Activated naive CD4-positive, alpha-beta T cell treated with anti-CD3 and anti-CD28 coated beads, Interleukin-2, amount 10 ng/mL, durations not matched to agents 7 days and 5 days (primary cell): ENCODE results near the gene TRPM2.
A peak's percentile ranks its signal among the peaks of the same experiment; 100 is the strongest.
"Not testable (repeated sequence)": the region's sequence is repeated elsewhere in the genome, so short reads cannot be mapped to it uniquely, and the experiment has no call there.

Experiments used
- CTCF ChIA-PET: fragments of 350-600 bp; sonication (Branson Sonifier 250); formaldehyde crosslinking; loops from one replicate; lab custom pipeline; 2021; ENCODE audit warnings: antibody characterized with exemption; lab: Charles Lee
- DNase-seq: peaks from one replicate; pipeline ENCODE4 v3.0.0-alpha.2; 2020
- H3K27ac Mint-ChIP-seq: one replicate; pipeline ENCODE4 v1.8.0; 2021; ENCODE audit warnings: mild to moderate bottlenecking, moderate library complexity, mixed read lengths
- H3K27me3 Mint-ChIP-seq: one replicate; pipeline ENCODE4 v1.8.0; 2021; ENCODE audit warnings: mild to moderate bottlenecking, mixed read lengths
- H3K36me3 Mint-ChIP-seq: one replicate; pipeline ENCODE4 v1.8.0; 2021; ENCODE audit warnings: mixed read lengths
- H3K4me1 Mint-ChIP-seq: one replicate; pipeline ENCODE4 v1.8.0; 2021; ENCODE audit warnings: mixed read lengths
- H3K4me3 Mint-ChIP-seq: one replicate; pipeline ENCODE4 v1.8.0; 2021; ENCODE audit warnings: mild to moderate bottlenecking, moderate library complexity, mixed read lengths
- H3K9me3 Mint-ChIP-seq: one replicate; pipeline ENCODE4 v1.8.0; 2021; ENCODE audit warnings: mixed read lengths

Gene TRPM2

DNA sequence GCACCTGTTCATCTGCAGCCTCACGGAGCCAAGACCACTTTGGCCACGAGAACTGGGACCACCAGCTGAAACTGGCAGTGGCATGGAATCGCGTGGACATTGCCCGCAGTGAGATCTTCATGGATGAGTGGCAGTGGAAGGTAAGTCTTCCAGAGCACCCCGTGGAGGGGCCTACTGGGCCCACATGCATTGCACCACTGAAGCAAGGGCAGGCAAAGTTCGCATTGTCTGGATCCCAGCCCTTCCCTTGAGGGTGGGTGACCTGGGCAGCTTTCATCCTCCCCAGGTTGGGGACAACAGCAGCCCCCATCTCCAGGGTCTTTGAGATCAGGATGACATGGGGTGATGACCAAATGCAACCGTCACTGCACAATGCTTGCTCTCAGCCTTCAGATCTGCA, 37.5 kb downstream of the TRPM2 start:
- no peak for DNase-seq
- CTCF ChIA-PET, result no interaction called here
- H3K36me3 Mint-ChIP-seq, result peaks cover 33% of the 10 kb centered on the region
- no peak overlapping the region for H3K4me3 Mint-ChIP-seq
- peaks cover 6% of the 10 kb centered on the region for H3K9me3 Mint-ChIP-seq
- peaks cover 6% of the 10 kb centered on the region for H3K4me1 Mint-ChIP-seq
- no peaks in the 10 kb centered on the region for H3K27me3 Mint-ChIP-seq
- no peak overlapping the region for H3K27ac Mint-ChIP-seq

DNA sequence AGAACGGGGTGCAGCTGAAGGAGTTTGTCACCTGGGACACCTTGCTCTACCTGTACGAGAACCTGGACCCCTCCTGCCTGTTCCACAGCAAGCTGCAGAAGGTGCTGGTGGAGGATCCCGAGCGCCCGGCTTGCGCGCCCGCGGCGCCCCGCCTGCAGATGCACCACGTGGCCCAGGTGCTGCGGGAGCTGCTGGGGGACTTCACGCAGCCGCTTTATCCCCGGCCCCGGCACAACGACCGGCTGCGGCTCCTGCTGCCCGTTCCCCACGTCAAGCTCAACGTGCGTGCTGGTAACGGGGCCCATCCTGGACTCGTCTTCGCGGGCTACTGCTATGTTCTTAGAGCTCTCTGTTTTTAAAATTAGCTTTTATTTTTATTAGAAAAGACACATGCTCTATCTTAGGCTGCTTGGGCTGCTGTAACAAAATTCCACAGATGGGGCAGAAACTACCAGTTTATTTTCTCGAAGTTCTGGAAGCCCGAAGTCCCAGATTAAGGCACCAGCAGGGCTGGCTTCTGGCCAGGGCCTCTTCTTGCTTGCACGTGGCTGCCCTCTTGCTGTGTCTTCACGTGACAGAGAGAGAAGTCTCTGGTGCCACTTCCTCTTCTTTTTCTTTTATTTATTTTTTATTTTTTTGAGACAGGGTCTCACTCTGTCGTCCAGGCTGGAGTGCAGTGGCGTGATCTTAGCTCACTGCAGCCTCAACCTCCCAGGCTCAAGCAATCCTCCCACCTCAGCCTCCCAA, 38.1 kb downstream of the TRPM2 start:
- Mint-ChIP-seq H3K36me3 (peaks cover 33% of the 10 kb centered on the region), H3K27me3 (no peaks in the 10 kb centered on the region), H3K4me1 (peaks cover 6% of the 10 kb centered on the region), H3K27ac (no peak overlapping the region), H3K9me3 (peaks cover 3% of the 10 kb centered on the region), H3K4me3 (no peak overlapping the region)
- CTCF ChIA-PET, result interaction anchor here (0.6 kb wide), 1 partner anchor 17 kb away, joined by 3 read pairs; no protein-coding TSS in a partner anchor
- DNase-seq, result no peak

DNA sequence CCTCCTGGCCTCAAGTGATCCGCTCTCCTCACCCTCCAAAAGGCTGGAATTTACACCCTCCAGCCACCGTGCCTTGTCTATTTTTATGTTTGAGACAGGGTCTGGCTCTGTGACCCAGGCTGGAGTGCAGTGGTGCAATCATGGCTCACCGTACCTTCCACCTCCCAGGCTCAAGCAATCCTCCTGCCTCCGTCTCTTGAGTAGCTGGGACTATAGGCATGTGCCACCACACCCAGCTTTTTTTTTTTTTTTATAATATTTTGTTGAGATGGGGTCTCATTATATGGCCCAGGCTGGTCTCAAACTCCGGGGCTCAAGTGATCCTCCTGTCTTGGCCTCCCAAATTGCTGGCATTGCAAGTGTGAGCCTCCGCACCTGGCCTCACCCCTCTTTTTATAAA, 38.8 kb downstream of the TRPM2 start:
- H3K4me3 Mint-ChIP-seq, result no peak overlapping the region
- CTCF ChIA-PET, result no interaction called here
- no peaks in the 10 kb centered on the region for H3K27me3 Mint-ChIP-seq
- peaks cover under 1% of the 10 kb centered on the region for H3K9me3 Mint-ChIP-seq
- H3K36me3 Mint-ChIP-seq, result peaks cover 33% of the 10 kb centered on the region
- H3K4me1 Mint-ChIP-seq, result peaks cover 6% of the 10 kb centered on the region
- no peak overlapping the region for H3K27ac Mint-ChIP-seq
- no peak for DNase-seq

DNA sequence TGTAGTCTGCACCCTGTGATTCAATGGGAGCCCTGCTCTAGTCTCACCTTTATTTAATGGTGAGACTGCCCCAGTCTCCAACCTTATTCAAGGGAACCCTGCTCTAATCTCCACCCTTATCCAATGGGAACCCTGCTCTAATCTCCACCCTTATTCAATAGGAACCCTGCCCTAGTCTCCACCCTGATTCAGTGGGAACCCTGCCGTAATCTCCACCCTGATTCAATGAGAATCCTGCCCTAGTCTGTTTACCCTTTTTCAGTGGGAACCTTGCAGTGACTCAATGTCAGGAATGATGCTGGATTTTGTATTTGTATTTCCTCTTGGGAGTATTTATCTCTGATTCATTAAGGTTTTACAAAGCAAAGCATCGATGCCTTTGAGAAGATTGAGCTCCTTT, 39.5 kb downstream of the TRPM2 start:
- DNase-seq, result no peak
- H3K9me3 Mint-ChIP-seq, result no peaks in the 10 kb centered on the region
- H3K36me3 Mint-ChIP-seq, result peaks cover 34% of the 10 kb centered on the region
- H3K4me1 Mint-ChIP-seq, result peaks cover 6% of the 10 kb centered on the region
- CTCF ChIA-PET, result no interaction called here
- no peak overlapping the region for H3K4me3 Mint-ChIP-seq
- H3K27ac Mint-ChIP-seq, result no peak overlapping the region
- no peaks in the 10 kb centered on the region for H3K27me3 Mint-ChIP-seq

DNA sequence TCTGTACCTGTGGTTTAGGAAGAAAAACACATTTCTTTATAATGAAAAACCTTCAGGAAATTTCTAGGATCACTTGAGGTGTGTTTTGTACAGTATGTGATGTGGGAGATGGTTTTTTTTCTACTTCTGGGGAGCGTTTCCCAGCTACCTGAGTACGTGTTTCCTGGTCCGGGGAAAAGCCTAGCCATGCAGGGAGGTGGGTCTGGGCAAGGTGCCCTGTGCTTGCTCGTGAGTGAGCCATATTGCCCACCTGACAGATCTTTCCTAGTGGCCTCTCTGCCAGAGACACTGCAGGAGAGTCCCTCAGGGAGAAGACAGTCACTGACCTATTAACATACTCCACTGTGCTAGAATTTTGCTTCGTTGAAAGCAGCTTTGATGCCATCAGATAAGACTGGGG, 41.3 kb downstream of the TRPM2 start:
- H3K36me3 Mint-ChIP-seq, result peaks cover 27% of the 10 kb centered on the region
- H3K4me3 Mint-ChIP-seq, result no peak overlapping the region
- H3K27me3 Mint-ChIP-seq, result no peaks in the 10 kb centered on the region
- H3K4me1 Mint-ChIP-seq, result peaks cover 6% of the 10 kb centered on the region
- no peak overlapping the region for H3K27ac Mint-ChIP-seq
- CTCF ChIA-PET, result no interaction called here
- no peaks in the 10 kb centered on the region for H3K9me3 Mint-ChIP-seq
- no peak for DNase-seq

DNA sequence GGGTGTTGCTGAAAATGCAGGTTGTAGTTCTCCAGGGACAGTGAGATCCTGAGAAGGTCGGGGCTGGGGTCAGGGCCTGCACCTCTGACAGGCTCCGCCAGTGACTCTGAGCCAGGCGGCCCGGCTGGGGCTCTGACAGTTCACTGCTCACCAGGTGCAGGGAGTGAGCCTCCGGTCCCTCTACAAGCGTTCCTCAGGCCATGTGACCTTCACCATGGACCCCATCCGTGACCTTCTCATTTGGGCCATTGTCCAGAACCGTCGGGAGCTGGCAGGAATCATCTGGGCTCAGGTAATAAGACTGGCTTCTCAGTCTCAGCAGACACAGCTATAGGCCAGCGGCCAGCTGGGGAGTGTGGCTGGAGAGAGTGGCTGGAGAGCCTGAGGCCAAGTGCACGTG, 41.8 kb downstream of the TRPM2 start:
- Mint-ChIP-seq H3K9me3 (no peaks in the 10 kb centered on the region), H3K27me3 (no peaks in the 10 kb centered on the region), H3K4me3 (no peak overlapping the region), H3K4me1 (peaks cover 6% of the 10 kb centered on the region), H3K27ac (peak overlapping the region; percentile 24), H3K36me3 (peaks cover 24% of the 10 kb centered on the region)
- CTCF ChIA-PET, result no interaction called here
- no peak for DNase-seq

DNA sequence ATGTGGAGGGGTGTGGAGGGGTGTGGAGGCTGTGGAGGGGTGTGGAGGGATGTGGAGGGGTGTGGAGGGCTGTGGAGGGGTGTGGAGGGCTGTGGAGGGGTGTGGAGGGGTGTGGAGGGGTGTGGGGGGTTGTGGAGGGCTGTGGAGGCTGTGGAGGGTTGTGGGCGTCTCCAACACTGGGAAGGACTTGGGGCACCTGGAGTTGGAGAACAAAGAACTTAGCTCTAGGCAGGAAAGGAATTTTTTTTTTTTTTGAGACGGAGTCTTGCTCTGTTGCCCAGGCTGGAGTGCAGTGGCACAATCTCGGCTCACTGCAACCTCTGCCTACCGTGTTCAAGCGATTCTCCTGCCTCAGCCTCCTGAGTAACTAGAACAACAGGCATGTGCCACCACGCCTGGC, 43.4 kb downstream of the TRPM2 start:
- CTCF ChIA-PET, result not testable (repeated sequence)

DNA sequence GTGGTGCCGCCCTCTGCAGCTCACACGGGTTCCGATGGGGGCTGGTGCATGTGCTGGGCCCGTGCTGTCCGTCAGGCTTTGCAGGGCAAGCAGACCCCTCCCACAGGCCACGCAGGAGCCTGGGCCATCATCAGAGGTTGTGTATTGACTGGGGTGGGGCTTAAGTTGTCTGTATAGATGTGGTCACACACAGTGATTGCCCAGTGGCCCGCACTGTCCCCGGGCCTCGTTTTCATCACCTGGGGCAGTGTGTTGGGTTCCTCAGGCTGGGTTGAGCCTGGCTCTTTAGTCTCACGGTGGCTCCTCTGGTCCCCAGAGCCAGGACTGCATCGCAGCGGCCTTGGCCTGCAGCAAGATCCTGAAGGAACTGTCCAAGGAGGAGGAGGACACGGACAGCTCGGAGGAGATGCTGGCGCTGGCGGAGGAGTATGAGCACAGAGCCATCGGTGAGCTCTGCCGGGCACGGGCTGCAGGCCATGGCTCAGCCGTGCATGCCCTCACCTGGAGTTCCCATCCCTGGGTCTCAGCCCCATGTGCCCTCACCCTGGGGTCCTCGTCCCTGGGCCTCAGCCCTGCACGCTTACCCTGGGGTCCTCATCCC, 44.1 kb downstream of the TRPM2 start:
- Mint-ChIP-seq H3K4me1 (peaks cover 6% of the 10 kb centered on the region), H3K36me3 (peaks cover 19% of the 10 kb centered on the region)
- CTCF ChIA-PET, result no interaction called here

More for the DNA sequence above, 43.4 kb downstream of the TRPM2 start:
- H3K9me3 Mint-ChIP-seq, H3K4me1 Mint-ChIP-seq, DNase-seq, H3K27ac Mint-ChIP-seq, H3K4me3 Mint-ChIP-seq, H3K27me3 Mint-ChIP-seq: not testable (repeated sequence)
- peaks cover 21% of the 10 kb centered on the region for H3K36me3 Mint-ChIP-seq

DNA sequence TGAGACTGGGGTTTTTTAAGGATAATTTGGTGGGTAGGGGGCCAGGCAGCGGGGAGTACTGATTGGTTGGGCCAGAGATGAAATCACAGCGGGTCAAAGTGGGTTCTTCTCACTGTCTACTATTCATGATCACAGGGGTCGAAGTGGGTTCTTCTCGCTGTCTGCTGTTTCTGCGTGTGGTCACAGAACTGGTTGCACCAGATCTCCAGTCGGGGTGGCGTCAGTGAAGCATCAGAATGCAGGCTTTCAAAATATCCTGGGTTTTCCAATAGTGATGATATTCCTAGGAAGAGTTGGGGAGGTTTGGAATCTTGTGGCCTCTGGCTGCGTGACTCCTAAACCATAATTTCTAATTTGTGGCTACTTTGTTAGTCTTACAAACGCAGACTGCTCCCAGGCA, 45.1 kb downstream of the TRPM2 start:
- Mint-ChIP-seq H3K27ac (no peak overlapping the region), H3K9me3 (no peaks in the 10 kb centered on the region), H3K4me1 (peaks cover 6% of the 10 kb centered on the region), H3K4me3 (no peak overlapping the region), H3K36me3 (peaks cover 16% of the 10 kb centered on the region), H3K27me3 (no peaks in the 10 kb centered on the region)
- no peak for DNase-seq
- CTCF ChIA-PET, result no interaction called here

More for the DNA sequence above, 44.1 kb downstream of the TRPM2 start:
- Mint-ChIP-seq H3K27ac (no peak overlapping the region), H3K27me3 (no peaks in the 10 kb centered on the region), H3K9me3 (no peaks in the 10 kb centered on the region), H3K4me3 (no peak overlapping the region)
- DNase-seq, result no peak

DNA sequence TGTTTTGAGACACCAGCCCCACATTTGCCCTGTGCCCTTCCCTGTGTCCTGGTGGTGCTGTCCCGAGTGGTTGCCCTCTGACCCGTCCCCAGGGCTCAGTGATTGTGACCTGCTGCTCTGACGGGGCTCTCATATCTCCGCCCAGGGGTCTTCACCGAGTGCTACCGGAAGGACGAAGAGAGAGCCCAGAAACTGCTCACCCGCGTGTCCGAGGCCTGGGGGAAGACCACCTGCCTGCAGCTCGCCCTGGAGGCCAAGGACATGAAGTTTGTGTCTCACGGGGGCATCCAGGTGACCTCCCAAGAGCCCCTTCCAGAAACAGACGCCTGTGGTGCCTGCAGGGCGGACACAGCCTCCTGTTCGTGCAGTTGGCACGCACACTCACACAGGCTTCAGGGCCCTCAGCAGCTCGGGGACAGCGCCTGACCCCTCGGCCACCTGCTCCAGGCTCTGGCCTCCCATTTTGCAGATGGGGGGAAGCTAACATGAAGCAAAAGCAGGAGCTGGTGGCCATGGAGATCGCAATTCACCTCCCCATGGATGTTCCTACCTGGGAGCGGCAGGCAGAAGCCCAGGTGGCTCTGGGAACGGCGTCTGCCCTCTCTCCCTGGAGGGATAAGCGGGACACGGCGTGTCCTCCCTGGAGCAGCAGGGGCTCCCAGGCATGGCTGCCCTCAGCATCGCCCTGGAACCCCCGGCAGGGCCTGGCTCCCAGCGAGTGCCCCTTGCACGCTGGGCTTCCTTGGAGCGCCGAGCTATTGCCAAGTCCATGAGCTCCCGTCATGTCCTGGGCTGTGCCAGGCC, 45.9 kb downstream of the TRPM2 start:
- H3K4me3 Mint-ChIP-seq, result no peak overlapping the region
- H3K9me3 Mint-ChIP-seq, result no peaks in the 10 kb centered on the region
- no peaks in the 10 kb centered on the region for H3K27me3 Mint-ChIP-seq
- CTCF ChIA-PET, result no interaction called here
- H3K4me1 Mint-ChIP-seq, result peaks cover 6% of the 10 kb centered on the region
- no peak overlapping the region for H3K27ac Mint-ChIP-seq
- peaks cover 13% of the 10 kb centered on the region for H3K36me3 Mint-ChIP-seq
- no peak for DNase-seq

DNA sequence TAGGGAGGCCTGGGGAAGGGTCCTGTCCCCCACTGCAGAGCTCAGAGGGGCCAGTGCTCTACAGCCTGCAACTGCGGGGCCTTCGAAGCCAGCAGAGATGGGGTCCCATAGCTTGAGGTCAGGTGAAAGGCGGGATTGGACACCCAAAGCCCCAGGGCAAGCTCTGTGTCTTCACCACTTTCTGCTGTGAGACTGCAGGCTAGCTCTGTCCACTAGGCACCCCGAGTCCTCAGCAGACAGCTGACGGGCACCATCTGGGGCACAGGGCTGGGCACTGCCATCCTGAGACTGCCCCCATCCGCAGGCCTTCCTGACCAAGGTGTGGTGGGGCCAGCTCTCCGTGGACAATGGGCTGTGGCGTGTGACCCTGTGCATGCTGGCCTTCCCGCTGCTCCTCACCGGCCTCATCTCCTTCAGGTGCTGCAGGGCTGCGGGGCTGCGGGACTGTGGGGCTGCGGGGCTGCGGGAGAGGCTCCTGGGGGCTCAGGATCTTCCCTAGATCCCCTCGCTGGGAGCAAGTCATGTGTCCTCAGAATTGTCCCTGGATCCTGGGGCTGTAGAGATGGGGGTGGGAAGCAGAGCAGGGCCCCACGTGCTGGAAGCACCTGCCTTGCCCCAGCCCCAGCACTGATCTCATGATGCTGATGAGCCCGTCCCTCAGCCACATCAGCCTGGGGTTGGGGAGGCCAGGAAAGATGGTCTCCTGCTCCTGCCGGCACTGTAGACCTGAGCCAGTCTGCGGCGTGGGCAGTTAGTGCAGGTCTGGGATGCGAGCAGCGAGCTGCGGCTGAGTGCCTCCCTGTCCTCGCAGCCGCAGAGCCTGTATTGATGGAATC, 46.8 kb downstream of the TRPM2 start:
- H3K27ac Mint-ChIP-seq, result no peak overlapping the region

DNA sequence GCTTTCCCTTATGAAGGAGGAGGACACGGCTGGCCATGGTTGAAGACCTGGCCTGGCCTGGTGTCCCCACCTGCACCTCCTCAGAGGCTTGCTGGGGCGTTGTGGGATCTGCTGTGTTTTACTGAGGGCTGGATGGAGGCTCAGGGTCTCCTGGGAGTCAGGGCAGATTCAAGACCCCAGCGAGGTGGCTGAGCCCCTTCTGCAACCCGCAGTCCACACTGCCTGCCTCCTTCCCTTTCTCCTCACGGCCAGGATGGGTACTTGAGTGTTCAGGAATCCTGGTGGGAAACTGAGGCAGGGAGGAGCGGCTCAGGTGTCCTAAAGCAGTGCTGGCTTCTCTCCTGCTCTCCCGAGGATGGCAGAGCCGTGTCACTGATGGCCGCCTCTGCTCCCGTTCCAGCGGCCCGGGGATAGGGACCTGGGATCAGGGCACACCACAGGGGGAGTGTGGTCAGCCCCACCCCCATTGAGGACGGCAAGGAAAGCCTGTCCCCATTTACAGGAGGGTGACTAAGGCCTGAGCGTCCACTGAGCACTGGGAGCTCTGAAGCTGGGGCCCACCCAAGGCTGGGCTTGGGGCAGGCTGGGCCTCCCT, 47.5 kb downstream of the TRPM2 start:
- H3K4me1 Mint-ChIP-seq, result no peaks in the 10 kb centered on the region
- H3K9me3 Mint-ChIP-seq, result no peaks in the 10 kb centered on the region
- no peak overlapping the region for H3K27ac Mint-ChIP-seq
- H3K36me3 Mint-ChIP-seq, result peaks cover 9% of the 10 kb centered on the region
- CTCF ChIA-PET, result no interaction called here
- no peaks in the 10 kb centered on the region for H3K27me3 Mint-ChIP-seq
- DNase-seq, result peak; percentile 10
- no peak overlapping the region for H3K4me3 Mint-ChIP-seq

More for the DNA sequence above, 46.8 kb downstream of the TRPM2 start:
- Mint-ChIP-seq H3K4me3 (no peak overlapping the region), H3K36me3 (peaks cover 5% of the 10 kb centered on the region), H3K27me3 (no peaks in the 10 kb centered on the region), H3K4me1 (peaks cover 3% of the 10 kb centered on the region), H3K9me3 (no peaks in the 10 kb centered on the region)
- no peak for DNase-seq
- CTCF ChIA-PET, result no interaction called here

DNA sequence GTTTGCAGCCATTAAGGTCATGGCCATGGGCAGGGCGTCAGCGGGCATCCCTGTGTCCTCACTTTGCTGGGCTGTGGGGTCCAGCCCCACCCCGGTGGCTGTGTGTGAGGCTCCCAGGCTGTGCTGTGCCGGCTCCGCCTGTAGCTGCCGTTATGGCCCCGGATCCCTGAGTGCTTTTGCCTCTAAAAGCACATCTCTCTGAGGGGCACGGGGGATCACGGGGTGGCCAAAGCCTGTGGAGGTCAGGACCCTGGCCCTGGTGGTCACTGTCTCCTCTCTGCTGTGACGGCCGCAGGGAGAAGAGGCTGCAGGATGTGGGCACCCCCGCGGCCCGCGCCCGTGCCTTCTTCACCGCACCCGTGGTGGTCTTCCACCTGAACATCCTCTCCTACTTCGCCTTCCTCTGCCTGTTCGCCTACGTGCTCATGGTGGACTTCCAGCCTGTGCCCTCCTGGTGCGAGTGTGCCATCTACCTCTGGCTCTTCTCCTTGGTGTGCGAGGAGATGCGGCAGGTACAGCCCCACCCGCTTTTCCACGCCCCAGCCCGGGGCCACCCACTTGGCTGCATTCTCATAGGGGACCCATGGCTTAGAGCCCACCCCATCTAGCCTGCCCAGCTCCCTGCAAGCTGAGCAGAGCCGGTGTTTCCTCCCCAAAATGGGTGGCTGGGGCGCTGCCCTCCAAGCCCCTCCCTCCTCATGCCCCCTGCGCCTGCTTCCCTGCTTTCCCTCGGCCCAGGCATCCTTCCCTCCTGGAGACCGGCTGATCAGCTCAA, 48.2 kb downstream of the TRPM2 start:
- no peak for DNase-seq
- Mint-ChIP-seq H3K36me3 (peaks cover 15% of the 10 kb centered on the region), H3K27ac (no peak overlapping the region), H3K27me3 (no peaks in the 10 kb centered on the region), H3K4me3 (no peak overlapping the region), H3K9me3 (peaks cover 5% of the 10 kb centered on the region), H3K4me1 (no peaks in the 10 kb centered on the region)
- CTCF ChIA-PET, result no interaction called here
